Lower lobe of right lung (tissue), 2 donors: ENCODE measurements around the gene DLX4. TPM values are rescaled to one million over a fixed set of nuclear protein-coding genes. Genes with fewer than 3 reads are reported as not detected.

Experiments used
- ATAC-seq, 2 donors: fragments of 200-7000 bp; cut with Tn5 transposase; one replicate each; pipeline ENCODE4 v1.9.1; 2020 to 2022; ENCODE audit warnings: mild to moderate bottlenecking in 2 of 2, moderate library complexity in 2 of 2
- DNase-seq: peaks from one replicate; pipeline ENCODE4 v3.0.0-alpha.2; 2020
- H3K27ac ChIP-seq: fragments of 200-600 bp; one replicate; pipeline ENCODE4 v1.8.0; 2022
- H3K27me3 ChIP-seq: fragments of 200-600 bp; one replicate; pipeline ENCODE4 v1.8.0; 2022; ENCODE audit warnings: low read depth
- H3K36me3 ChIP-seq: fragments of 200-600 bp; one replicate; pipeline ENCODE4 v1.8.0; 2022; ENCODE audit warnings: mild to moderate bottlenecking
- H3K4me1 ChIP-seq: fragments of 200-600 bp; one replicate; pipeline ENCODE4 v1.8.0; 2022
- H3K4me3 ChIP-seq: fragments of 200-600 bp; one replicate; pipeline ENCODE4 v1.8.0; 2022; ENCODE audit warnings: mild to moderate bottlenecking
- H3K9me3 ChIP-seq: fragments of 200-600 bp; one replicate; pipeline ENCODE4 v1.8.0; 2022
- CTCF ChIP-seq: fragments of 200-600 bp; IDR thresholded peaks from one replicate; pipeline ENCODE4 v1.8.0; 2022; ENCODE audit warnings: antibody characterized with exemption, mild to moderate bottlenecking
- intact Hi-C: fragments of 100-400 bp; cut with DNase I; formaldehyde crosslinking; loops from one replicate; pipeline ENCODE4 v1.11.0; 2022
- total RNA-seq: library from RNA; stranded (reverse); fragmentation: NEBNext Ultra II Directional; extraction: Animal tissue kit (Norgen Biotek cat#: 25700); gene quantifications from one replicate; pipeline ENCODE4 v1.2.1, GENCODE V29; 2021
- donor health status: DM: no; HTN: yes; CAD: no; lungs with severe emphysema.

Gene DLX4
- total RNA-seq, 1 donor from 2014 or later, result 3.0 TPM

GRCh38 chr17:49939318-49939717 is 29.7 kb upstream of the DLX4 start:
- Histone ChIP-seq H3K36me3 (no peaks in the 10 kb centered on the region), H3K4me3 (no peak overlapping the region), H3K27me3 (peaks cover 21% of the 10 kb centered on the region), H3K27ac (no peak overlapping the region), H3K4me1 (no peaks in the 10 kb centered on the region), H3K9me3 (no peaks in the 10 kb centered on the region)
- intact Hi-C loops, result no loop called here
- DNase-seq (no peak), ATAC-seq (peak; percentile 35 to 47)
- TF ChIP-seq CTCF, result no peak

- H3K4me3 ChIP-seq, result no peak overlapping the region
- intact Hi-C loops, result no loop called here
- no peak for TF ChIP-seq CTCF
- ATAC-seq (no peak), DNase-seq (no peak)
- no peak overlapping the region for H3K27ac ChIP-seq
- no peaks in the 10 kb centered on the region for H3K9me3 ChIP-seq
- H3K36me3 ChIP-seq, result no peaks in the 10 kb centered on the region
- no peaks in the 10 kb centered on the region for H3K4me1 ChIP-seq
- H3K27me3 ChIP-seq, result peaks cover 24% of the 10 kb centered on the region
Observed at GRCh38 chr17:49941427-49941826, 27.6 kb upstream of the DLX4 start.

- no peak for TF ChIP-seq CTCF
- no peak overlapping the region for H3K4me3 ChIP-seq
- H3K27me3 ChIP-seq, result peaks cover 32% of the 10 kb centered on the region
- no peak overlapping the region for H3K27ac ChIP-seq
- no peaks in the 10 kb centered on the region for H3K36me3 ChIP-seq
- no peak for DNase-seq
- no peak for ATAC-seq
- H3K9me3 ChIP-seq, result no peaks in the 10 kb centered on the region
- H3K4me1 ChIP-seq, result no peaks in the 10 kb centered on the region
- intact Hi-C loops, result no loop called here
Observed at GRCh38 chr17:49942947-49943346, 26.0 kb upstream of the DLX4 start.

- Histone ChIP-seq H3K4me1 (no peaks in the 10 kb centered on the region), H3K27ac (no peak overlapping the region), H3K27me3 (peaks cover 33% of the 10 kb centered on the region), H3K36me3 (no peaks in the 10 kb centered on the region), H3K4me3 (no peak overlapping the region), H3K9me3 (no peaks in the 10 kb centered on the region)
- no peak for TF ChIP-seq CTCF
- DNase-seq (no peak), ATAC-seq (no peak)
- intact Hi-C loops, result no loop called here
Observed at GRCh38 chr17:49944273-49944870, 24.6 kb upstream of the DLX4 start.

- Histone ChIP-seq H3K27ac (no peak overlapping the region), H3K4me1 (no peaks in the 10 kb centered on the region), H3K36me3 (no peaks in the 10 kb centered on the region), H3K4me3 (no peak overlapping the region), H3K9me3 (no peaks in the 10 kb centered on the region), H3K27me3 (peaks cover 46% of the 10 kb centered on the region)
- intact Hi-C loops, result no loop called here
- TF ChIP-seq CTCF, result no peak
- no peak for ATAC-seq
- no peak for DNase-seq
Observed at GRCh38 chr17:49946208-49946607, 22.8 kb upstream of the DLX4 start.
